Measurements from ENCODE around the gene TMTC3.

DNA sequence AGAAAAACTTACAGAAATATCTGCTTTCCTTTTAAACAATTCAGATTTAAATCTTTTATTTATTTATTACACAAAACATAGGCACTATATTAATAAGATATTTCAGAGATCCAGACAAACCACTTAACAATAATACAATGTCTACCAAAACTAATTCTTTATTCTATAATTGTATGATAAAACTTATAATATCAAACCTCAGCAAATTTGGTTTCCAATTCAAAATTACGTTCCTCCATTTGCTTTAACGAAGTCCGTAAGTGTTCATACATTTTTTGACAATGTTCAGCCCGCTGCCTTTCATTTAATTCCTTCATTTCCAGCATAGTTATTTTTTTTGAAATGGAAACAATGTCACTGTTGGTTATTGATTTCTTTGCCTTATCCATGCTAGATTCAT is 48.5 kb upstream of the TMTC3 start:
- TF ChIP-seq, protein P1, sequence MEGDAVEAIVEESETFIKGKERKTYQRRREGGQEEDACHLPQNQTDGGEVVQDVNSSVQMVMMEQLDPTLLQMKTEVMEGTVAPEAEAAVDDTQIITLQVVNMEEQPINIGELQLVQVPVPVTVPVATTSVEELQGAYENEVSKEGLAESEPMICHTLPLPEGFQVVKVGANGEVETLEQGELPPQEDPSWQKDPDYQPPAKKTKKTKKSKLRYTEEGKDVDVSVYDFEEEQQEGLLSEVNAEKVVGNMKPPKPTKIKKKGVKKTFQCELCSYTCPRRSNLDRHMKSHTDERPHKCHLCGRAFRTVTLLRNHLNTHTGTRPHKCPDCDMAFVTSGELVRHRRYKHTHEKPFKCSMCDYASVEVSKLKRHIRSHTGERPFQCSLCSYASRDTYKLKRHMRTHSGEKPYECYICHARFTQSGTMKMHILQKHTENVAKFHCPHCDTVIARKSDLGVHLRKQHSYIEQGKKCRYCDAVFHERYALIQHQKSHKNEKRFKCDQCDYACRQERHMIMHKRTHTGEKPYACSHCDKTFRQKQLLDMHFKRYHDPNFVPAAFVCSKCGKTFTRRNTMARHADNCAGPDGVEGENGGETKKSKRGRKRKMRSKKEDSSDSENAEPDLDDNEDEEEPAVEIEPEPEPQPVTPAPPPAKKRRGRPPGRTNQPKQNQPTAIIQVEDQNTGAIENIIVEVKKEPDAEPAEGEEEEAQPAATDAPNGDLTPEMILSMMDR (IDR thresholded peaks at IDR 0.05; ENCODE audit: insufficient read depth, low read length, poor library complexity, severe bottlenecking) = no peak
- no peak for TF ChIP-seq EZH2phosphoT487 (conservative IDR thresholded peaks at IDR 0.05; ENCODE audit: low read length)

All from SU-DHL-6 (cell line).